H9 (cell line): Measurements from ENCODE around the gene SPPL3. TPM values are rescaled to one million over a fixed set of nuclear protein-coding genes. Genes with fewer than 3 reads are reported as not detected.

Experiments
- DNase-seq: peaks from one replicate; pipeline ENCODE4 v3.0.0-alpha.2; 2017
- H2AFZ ChIP-seq: one replicate; pipeline ENCODE4 v1.6.1; 2013; ENCODE audit warnings: mild to moderate bottlenecking, low read length, control low read depth, moderate library complexity
- H2AK5ac ChIP-seq: 2 replicates; pipeline ENCODE4 v1.6.1; 2013; ENCODE audit warnings: low read length, control low read depth, mixed read lengths; ENCODE audit not compliant: insufficient read length
- H2BK120ac ChIP-seq: one replicate; pipeline ENCODE4 v1.6.1; 2013; ENCODE audit warnings: low read depth, mild to moderate bottlenecking, low read length, control low read depth, inconsistent platforms; ENCODE audit not compliant: poor library complexity, severe bottlenecking
- H2BK12ac ChIP-seq: 2 replicates; pipeline ENCODE4 v1.6.1; 2013; ENCODE audit warnings: low read length, control low read depth, mixed read lengths, low read depth; ENCODE audit not compliant: insufficient read length
- H2BK15ac ChIP-seq: 2 replicates; pipeline ENCODE4 v1.6.1; 2013; ENCODE audit warnings: low read depth, low read length, control low read depth
- H2BK20ac ChIP-seq: one replicate; pipeline ENCODE4 v1.6.1; 2013; ENCODE audit warnings: low read depth, mild to moderate bottlenecking, low read length, control low read depth, inconsistent platforms; ENCODE audit not compliant: poor library complexity, severe bottlenecking
- H2BK5ac ChIP-seq: 2 replicates; pipeline ENCODE4 v1.6.1; 2013; ENCODE audit warnings: low read length, control low read depth, mixed read lengths; ENCODE audit not compliant: insufficient read length
- H3K14ac ChIP-seq: 2 replicates; pipeline ENCODE4 v1.6.1; 2013; ENCODE audit warnings: low read length, control low read depth; ENCODE audit not compliant: insufficient read depth
- H3K18ac ChIP-seq: 2 replicates; pipeline ENCODE4 v1.6.1; 2013; ENCODE audit warnings: low read depth, mild to moderate bottlenecking, mixed read lengths, low read length, control low read depth; ENCODE audit not compliant: insufficient read length
- H3K23ac ChIP-seq: 2 replicates; pipeline ENCODE4 v1.6.1; 2013; ENCODE audit warnings: low read length, control low read depth, mixed read lengths, low read depth; ENCODE audit not compliant: insufficient read length
- H3K23me2 ChIP-seq: 2 replicates; pipeline ENCODE4 v1.6.1; 2013; ENCODE audit warnings: low read depth, mild to moderate bottlenecking, mixed read lengths, low read length, control low read depth; ENCODE audit not compliant: insufficient read length, poor library complexity, severe bottlenecking
- H3K27ac ChIP-seq: 2 replicates; pipeline ENCODE4 v1.5.1; 2013; ENCODE audit warnings: low read length, control low read depth, mixed read lengths, low read depth; ENCODE audit not compliant: insufficient read length
- H3K27me3 ChIP-seq: 2 replicates; pipeline ENCODE4 v1.6.1; 2013; ENCODE audit warnings: low read length, control low read depth, inconsistent platforms; ENCODE audit not compliant: insufficient read depth
- H3K4ac ChIP-seq: 2 replicates; pipeline ENCODE4 v1.6.1; 2013; ENCODE audit warnings: low read depth, mild to moderate bottlenecking, control low read depth, inconsistent platforms, low read length, moderate library complexity
- H3K4me1 ChIP-seq: 2 replicates; pipeline ENCODE4 v1.6.1; 2013; ENCODE audit warnings: low read length, control low read depth, inconsistent platforms; ENCODE audit not compliant: insufficient read depth
- H3K4me2 ChIP-seq: 2 replicates; pipeline ENCODE4 v1.6.1; 2013; ENCODE audit warnings: low read length, control low read depth, mixed read lengths; ENCODE audit not compliant: insufficient read length, insufficient read depth
- H3K56ac ChIP-seq: 2 replicates; pipeline ENCODE4 v1.6.1; 2013; ENCODE audit warnings: low read depth, mild to moderate bottlenecking, mixed read lengths, low read length, control low read depth; ENCODE audit not compliant: insufficient read length
- H3K79me1 ChIP-seq: 2 replicates; pipeline ENCODE4 v1.6.1; 2013; ENCODE audit warnings: low read depth, mild to moderate bottlenecking, moderate library complexity, low read length, control low read depth, inconsistent platforms; ENCODE audit not compliant: insufficient read depth, poor library complexity, severe bottlenecking
- H3K79me2 ChIP-seq: 2 replicates; pipeline ENCODE4 v1.6.1; 2013; ENCODE audit warnings: low read length, control low read depth, inconsistent platforms; ENCODE audit not compliant: insufficient read depth
- H3K9ac ChIP-seq: 2 replicates; pipeline ENCODE4 v1.6.1; 2013; ENCODE audit warnings: low read length, control low read depth, mixed read lengths; ENCODE audit not compliant: insufficient read length; ENCODE audit errors: extremely low read depth
- H3K9me3 ChIP-seq: one replicate; pipeline ENCODE4 v1.6.1; 2013; ENCODE audit warnings: low read depth, low read length, inconsistent platforms; ENCODE audit not compliant: control insufficient read depth
- H3T11ph ChIP-seq: one replicate; pipeline ENCODE4 v1.6.1; 2013; ENCODE audit warnings: mild to moderate bottlenecking, low read length, control low read depth, inconsistent platforms
- H4K20me1 ChIP-seq: one replicate; pipeline ENCODE4 v1.6.1; 2013; ENCODE audit not compliant: control insufficient read depth, insufficient read length, insufficient read depth
- H4K5ac ChIP-seq: 2 replicates; pipeline ENCODE4 v1.6.1; 2013; ENCODE audit warnings: low read depth, mild to moderate bottlenecking, mixed read lengths, low read length, control low read depth; ENCODE audit not compliant: insufficient read length
- H4K8ac ChIP-seq: replicated peaks from 2 replicates; pipeline ENCODE4 v1.6.1; 2013; ENCODE audit warnings: low read length, control low read depth, mixed read lengths, low read depth; ENCODE audit not compliant: insufficient read length
- H4K91ac ChIP-seq: 2 replicates; pipeline ENCODE4 v1.6.1; 2013; ENCODE audit warnings: low read depth, mild to moderate bottlenecking, moderate library complexity, mixed read lengths, low read length, control low read depth; ENCODE audit not compliant: insufficient read length
- H3K27ac Mint-ChIP-seq, 3 experiments: 2 replicates in 2 of 3; 3 replicates in 1 of 3; pipeline ENCODE4 v1.8.0; 2020 to 2021; ENCODE audit warnings: mixed read lengths in 3 of 3, mild to moderate bottlenecking in 1 of 3, moderate library complexity in 1 of 3
- H3K27me3 Mint-ChIP-seq: 2 replicates; pipeline ENCODE4 v1.8.0; 2021; ENCODE audit warnings: low read depth, mild to moderate bottlenecking, moderate library complexity, mixed read lengths
- H3K36me3 Mint-ChIP-seq, 3 experiments: 2 replicates in 2 of 3; 3 replicates in 1 of 3; pipeline ENCODE4 v1.8.0; 2020 to 2021; ENCODE audit warnings: low read depth in 3 of 3, mixed read lengths in 3 of 3; ENCODE audit not compliant: insufficient read depth in 1 of 3
- H3K4me1 Mint-ChIP-seq, 2 experiments: 2 replicates each; pipeline ENCODE4 v1.8.0; 2020; ENCODE audit warnings: mixed read lengths in 2 of 2
- H3K4me3 Mint-ChIP-seq, 2 experiments: 2 replicates in 1 of 2; 3 replicates in 1 of 2; pipeline ENCODE4 v1.8.0; 2020 to 2021; ENCODE audit warnings: mild to moderate bottlenecking in 2 of 2, mixed read lengths in 2 of 2, moderate library complexity in 1 of 2
- H3K9me3 Mint-ChIP-seq, 2 experiments: 2 replicates in 1 of 2; 3 replicates in 1 of 2; pipeline ENCODE4 v1.8.0; 2020; ENCODE audit warnings: mild to moderate bottlenecking in 2 of 2, mixed read lengths in 2 of 2, moderate library complexity in 1 of 2
- WGBS: extraction: QIAGEN DNeasy Blood & Tissue Kit; methylation state at CpG from one replicate; pipeline ENCODE4 v1.1.7; 2013; ENCODE audit warnings: missing lambda C conversion rate, low lambda C conversion rate, mixed read lengths; ENCODE audit not compliant: insufficient read length; ENCODE audit errors: extremely low coverage; 5-methylcytosine and 5-hydroxymethylcytosine counted together
- total RNA-seq: library from RNA; stranded (reverse); gene quantifications from 2 replicates; pipeline ENCODE4 v1.2.1, GENCODE V29; 2021
- TF ChIP-seq, protein P1 (sequence below): fragments of 200-600 bp; sonication (generic); conservative IDR thresholded peaks from 3 replicates; pipeline ENCODE4 v1.8.0; 2021; ENCODE audit warnings: antibody characterized with exemption, mild to moderate bottlenecking

The SPPL3 gene
- total RNA-seq, 1 experiment from 2014 or later: 46.3 TPM

DNA sequence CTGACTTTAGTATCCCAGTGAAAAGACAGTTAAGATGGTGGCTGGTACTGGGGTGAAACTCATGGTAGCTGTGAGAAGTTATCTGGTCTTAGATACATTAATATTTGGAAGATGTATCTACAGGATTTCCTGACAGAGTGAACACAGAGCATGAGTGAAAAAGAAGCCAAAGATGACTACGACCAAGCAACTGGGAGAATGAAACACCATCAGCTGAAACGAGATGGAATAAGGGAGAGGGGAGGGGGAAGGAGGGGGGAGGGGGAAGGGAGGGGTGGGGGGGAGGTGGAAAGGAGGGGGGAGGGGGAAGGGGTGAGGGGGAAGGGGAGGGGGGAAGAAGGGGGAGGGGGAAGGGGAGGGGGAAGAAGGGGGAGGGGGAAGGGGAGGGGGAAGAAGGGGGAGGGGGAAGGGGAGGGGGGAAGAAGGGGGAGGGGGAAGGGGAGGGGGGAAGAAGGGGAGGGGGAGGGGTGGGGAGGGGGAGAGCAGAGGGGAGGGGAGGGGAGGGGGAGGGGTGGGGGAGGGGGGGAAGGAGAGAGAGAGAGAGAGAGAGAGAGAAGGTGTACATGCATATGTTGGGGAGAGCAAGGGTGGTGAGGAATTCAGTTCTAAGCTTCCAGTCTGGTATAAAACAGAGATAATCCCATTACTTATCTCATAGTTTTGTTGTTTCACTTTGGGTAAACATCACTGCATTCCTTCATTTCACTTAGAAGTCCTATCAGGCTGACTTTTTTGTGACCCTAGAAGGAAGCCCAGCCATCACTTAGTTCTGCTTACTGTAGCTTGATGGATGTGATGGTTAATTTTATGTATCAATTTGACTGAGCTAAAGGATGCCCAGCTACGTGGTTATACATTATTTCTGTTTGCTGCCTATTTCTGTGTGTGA is 73.9 kb downstream of the SPPL3 start:
- Mint-ChIP-seq H3K4me3 (no peak overlapping the region), H3K9me3 (peaks cover 2 to 3% of the 10 kb centered on the region in 2 experiments; a peak in 3 of 5 replicates), H3K27me3 (no peaks in the 10 kb centered on the region), H3K4me1 (peaks cover 8 to 11% of the 10 kb centered on the region in 2 experiments), H3K27ac (peak overlapping the region in 1 of 3 experiments; percentile 71; a peak in 2 of 7 replicates), H3K36me3 (no peaks in the 10 kb centered on the region; a peak in 3 of 7 replicates)
- Histone ChIP-seq H3T11ph (no peak overlapping the region), H3K4ac (no peak overlapping the region), H3K79me2 (no peaks in the 10 kb centered on the region; the same call in none of the 2 replicates), H4K20me1 (no peaks in the 10 kb centered on the region), H3K56ac (no peak overlapping the region), H3K9me3 (no peaks in the 10 kb centered on the region), H4K91ac (no peak overlapping the region), H3K23ac (no peak overlapping the region), H2BK12ac (no peak overlapping the region), H2BK15ac (no peak overlapping the region), H3K14ac (no peak overlapping the region), H3K23me2 (no peaks in the 10 kb centered on the region), H2BK5ac (no peak overlapping the region), H3K79me1 (peaks cover 8% of the 10 kb centered on the region), H3K27me3 (no peaks in the 10 kb centered on the region), H3K4me2 (no peak overlapping the region), H2AK5ac (no peak overlapping the region), H3K18ac (no peak overlapping the region), H4K8ac (no peak overlapping the region), H3K27ac (no peak overlapping the region), H2BK20ac (no peak overlapping the region), H2BK120ac (no peak overlapping the region), H2AFZ (no peak overlapping the region), H3K9ac (no peak overlapping the region), H3K4me1 (no peaks in the 10 kb centered on the region), H4K5ac (no peak overlapping the region)
- WGBS: no CpG with 5 or more reads among the region's 3 CpGs
- no peak for DNase-seq
- TF ChIP-seq, protein P1, sequence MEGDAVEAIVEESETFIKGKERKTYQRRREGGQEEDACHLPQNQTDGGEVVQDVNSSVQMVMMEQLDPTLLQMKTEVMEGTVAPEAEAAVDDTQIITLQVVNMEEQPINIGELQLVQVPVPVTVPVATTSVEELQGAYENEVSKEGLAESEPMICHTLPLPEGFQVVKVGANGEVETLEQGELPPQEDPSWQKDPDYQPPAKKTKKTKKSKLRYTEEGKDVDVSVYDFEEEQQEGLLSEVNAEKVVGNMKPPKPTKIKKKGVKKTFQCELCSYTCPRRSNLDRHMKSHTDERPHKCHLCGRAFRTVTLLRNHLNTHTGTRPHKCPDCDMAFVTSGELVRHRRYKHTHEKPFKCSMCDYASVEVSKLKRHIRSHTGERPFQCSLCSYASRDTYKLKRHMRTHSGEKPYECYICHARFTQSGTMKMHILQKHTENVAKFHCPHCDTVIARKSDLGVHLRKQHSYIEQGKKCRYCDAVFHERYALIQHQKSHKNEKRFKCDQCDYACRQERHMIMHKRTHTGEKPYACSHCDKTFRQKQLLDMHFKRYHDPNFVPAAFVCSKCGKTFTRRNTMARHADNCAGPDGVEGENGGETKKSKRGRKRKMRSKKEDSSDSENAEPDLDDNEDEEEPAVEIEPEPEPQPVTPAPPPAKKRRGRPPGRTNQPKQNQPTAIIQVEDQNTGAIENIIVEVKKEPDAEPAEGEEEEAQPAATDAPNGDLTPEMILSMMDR: no peak
